Tongue (tissue), 3 donors: ENCODE measurements around the gene TBC1D10B. TPM values are rescaled to one million over a fixed set of nuclear protein-coding genes. Genes with fewer than 3 reads are reported as not detected.
"Not testable (repeated sequence)": the region's sequence is repeated elsewhere in the genome, so short reads cannot be mapped to it uniquely, and the experiment has no call there.

ENCODE experiments used
- DNase-seq: peaks from one replicate; pipeline ENCODE4 v3.0.0-alpha.2; 2015
- small RNA-seq: library from RNA; depleted of rRNA; stranded (forward); fragments of <200 nt; gene quantifications from one replicate; pipeline ENCODE3, GENCODE V24; 2014; ENCODE audit warnings: low replicate concordance
- total RNA-seq: library from RNA; depleted of rRNA; stranded (reverse); fragments of >200 nt; gene quantifications from one replicate; pipeline ENCODE4 v1.2.3, GENCODE V29; 2014

TBC1D10B gene
- total RNA-seq, 1 donor from 2014 or later: 40.0 TPM

DNA sequence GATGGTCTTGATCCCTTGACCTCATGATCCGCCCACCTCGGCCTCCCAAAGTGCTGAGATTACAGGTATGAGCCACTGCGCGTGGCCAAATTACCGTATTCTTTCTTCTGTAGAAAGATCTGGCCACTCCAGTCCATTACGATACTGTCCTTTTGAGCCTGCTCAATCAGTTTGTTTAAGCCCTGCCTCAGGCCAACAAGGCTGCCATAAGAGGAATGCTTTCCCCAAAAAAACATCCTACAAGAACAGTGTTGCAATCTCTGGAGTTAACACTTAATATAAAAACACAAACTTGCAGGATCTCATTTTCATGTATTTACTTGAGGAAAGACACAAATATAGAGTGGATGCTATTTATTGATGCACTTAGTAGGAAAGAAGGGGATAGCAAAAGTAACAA lies 46.1 kb downstream of the TBC1D10B start:
- not testable (repeated sequence) for DNase-seq

DNA sequence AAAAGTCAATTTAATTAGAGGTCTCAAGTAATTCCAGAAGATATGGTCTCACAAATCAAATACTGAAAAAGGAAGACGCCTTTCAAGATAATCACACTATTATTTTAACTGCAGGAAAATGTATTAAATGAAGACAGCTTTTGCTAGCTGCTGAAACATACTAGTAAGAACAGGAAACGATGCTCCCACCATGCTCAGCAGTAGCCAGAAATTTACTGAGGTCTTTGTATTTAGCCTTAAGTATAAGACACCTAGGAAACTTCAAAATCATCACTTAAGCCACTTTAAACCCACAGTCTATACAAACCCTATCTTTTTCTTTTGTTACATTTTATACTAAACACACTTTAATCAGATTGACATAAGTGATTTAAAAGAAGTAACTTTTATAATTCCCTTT lies 51.6 kb downstream of the TBC1D10B start:
- DNase-seq: not testable (repeated sequence)

DNA sequence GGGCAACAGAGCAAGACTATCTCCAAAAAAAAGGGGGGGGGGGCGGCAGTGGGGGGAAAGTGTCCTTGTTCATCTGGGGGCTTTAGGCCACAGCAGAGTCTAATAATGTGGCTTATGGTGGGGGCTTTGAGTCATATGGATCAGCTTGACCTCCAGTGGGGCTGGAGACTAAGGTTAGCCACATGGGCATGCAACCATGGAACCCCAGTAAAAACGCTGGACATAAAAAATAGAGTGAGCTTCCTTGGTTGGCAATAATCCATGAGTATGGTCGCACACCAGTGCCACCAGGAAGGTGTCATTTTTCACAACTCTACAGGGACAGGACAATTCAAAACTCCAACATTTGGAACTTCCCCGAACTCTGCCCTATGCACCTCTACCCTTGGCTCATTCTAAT lies 59.4 kb downstream of the TBC1D10B start:
- not testable (repeated sequence) for DNase-seq

DNA sequence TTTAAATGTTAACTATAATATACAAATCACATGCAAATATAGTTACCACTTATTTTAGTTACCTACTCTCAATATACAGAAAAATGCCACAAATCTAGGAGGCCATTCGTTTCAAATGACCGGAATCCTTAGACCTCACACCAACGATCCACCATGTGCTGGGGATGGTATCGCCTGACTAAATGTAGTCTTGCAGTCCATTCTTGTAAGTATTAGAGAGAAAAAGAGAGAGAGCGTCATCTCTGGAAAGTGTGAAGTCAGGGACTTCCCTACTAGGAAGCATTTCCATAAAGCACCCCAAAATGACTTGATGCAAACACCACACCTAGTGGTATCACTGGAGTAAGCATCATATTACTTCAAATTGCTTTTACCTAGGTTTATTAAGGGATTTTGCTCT lies 61.0 kb downstream of the TBC1D10B start:
- not testable (repeated sequence) for DNase-seq

Small RNAs within 50 kb of the gene (small RNA-seq; reads per million reads assigned to genes)
- gene RF00406: 0.21 reads per million, percentile 30 among the genes with 10 or more reads in this experiment

Other genes starting within 250 kb of the TBC1D10B start
- 18.0 TPM for gene MAPK3, start 247.3 kb downstream of the TBC1D10B start, total RNA-seq
- gene CORO1A, start 186.9 kb downstream of the TBC1D10B start, total RNA-seq: 14.8 TPM
- gene BOLA2B, start 176.8 kb downstream of the TBC1D10B start, total RNA-seq: 40.7 TPM
- gene SLX1A, start 176.6 kb downstream of the TBC1D10B start, total RNA-seq: 13.7 TPM
- 5.8 TPM for gene SULT1A3, start 171.2 kb downstream of the TBC1D10B start, total RNA-seq
- gene NPIPB13, start 122.0 kb downstream of the TBC1D10B start, total RNA-seq: 2.4 TPM
- gene CD2BP2, start 15.2 kb downstream of the TBC1D10B start, total RNA-seq: 29.8 TPM
- gene MYL11, start 4.3 kb upstream of the TBC1D10B start, total RNA-seq: 9,092 TPM
- gene SEPTIN1, start 12.1 kb upstream of the TBC1D10B start, total RNA-seq: not detected
- 6.4 TPM for gene ZNF48, start 24.9 kb upstream of the TBC1D10B start, total RNA-seq
- gene ZNF771, start 37.1 kb upstream of the TBC1D10B start, total RNA-seq: 12.1 TPM
- 22.8 TPM for gene DCTPP1, start 59.5 kb upstream of the TBC1D10B start, total RNA-seq
- 16.4 TPM for gene SEPHS2, start 75.4 kb upstream of the TBC1D10B start, total RNA-seq
- gene ITGAL, start 102.2 kb upstream of the TBC1D10B start, total RNA-seq: 3.7 TPM
- 25.6 TPM for gene ZNF768, start 156.1 kb upstream of the TBC1D10B start, total RNA-seq
- 14.7 TPM for gene ZNF747, start 164.4 kb upstream of the TBC1D10B start, total RNA-seq
- 8.0 TPM for gene ZNF764, start 187.9 kb upstream of the TBC1D10B start, total RNA-seq
- gene ZNF688, start 201.2 kb upstream of the TBC1D10B start, total RNA-seq: 4.5 TPM
- gene ZNF785, start 215.2 kb upstream of the TBC1D10B start, total RNA-seq: 12.1 TPM
- gene ZNF689, start 239.9 kb upstream of the TBC1D10B start, total RNA-seq: 4.3 TPM